Caco-2 (cell line): Measurements from ENCODE around the gene PHACTR1. TPM values are rescaled to one million over a fixed set of nuclear protein-coding genes. Genes with fewer than 3 reads are reported as not detected.

Experiments used
- BruUV-seq: library from RNA; stranded (reverse); fragments of 400-500 nt; replicated peaks from 2 replicates; lab custom pipeline; 2021; lab: Mats Ljungman, UMichigan
- CTCF ChIA-PET: fragments of 300-600 bp; sonication (Branson Sonifier 250); formaldehyde crosslinking; loops from one replicate; lab custom pipeline; 2022; ENCODE audit warnings: antibody characterized with exemption; lab: Charles Lee
- POLR2A ChIA-PET: fragments of 300-600 bp; sonication (Branson Sonifier 250); formaldehyde crosslinking; loops from one replicate; lab custom pipeline; 2022; ENCODE audit warnings: antibody characterized with exemption; lab: Charles Lee
- DNase-seq, 2 experiments: peaks; one replicate each; pipeline versions ENCODE4 v3.0.0 to v3.0.0-alpha.2; 2020 to 2022
- H3K27me3 ChIP-seq: replicated peaks from 2 replicates; pipeline ENCODE4 v1.6.0; 2011; ENCODE audit warnings: low read length; ENCODE audit not compliant: control insufficient read depth, insufficient read depth
- H3K36me3 ChIP-seq: 2 replicates; pipeline ENCODE4 v1.5.1; 2011; ENCODE audit warnings: low read length; ENCODE audit not compliant: control insufficient read depth, insufficient read depth
- H3K4me1 ChIP-seq: fragments of 250-450 bp; sonication (Bioruptor Pico); 2 replicates; pipeline ENCODE4 v1.5.1; 2020; ENCODE audit warnings: mild to moderate bottlenecking
- H3K4me3 ChIP-seq: 2 replicates; pipeline ENCODE4 v1.5.1; 2011; ENCODE audit warnings: low read depth, mild to moderate bottlenecking, control low read depth, low read length
- H3K9me3 ChIP-seq: fragments of 250-450 bp; sonication (Bioruptor Pico); 2 replicates; pipeline ENCODE4 v1.5.1; 2020; ENCODE audit warnings: mild to moderate bottlenecking, moderate library complexity
- H3K27ac Mint-ChIP-seq: one replicate; pipeline ENCODE4 v1.8.0; 2022; ENCODE audit warnings: mixed read lengths; ENCODE audit not compliant: unreplicated experiment
- H3K27me3 Mint-ChIP-seq: one replicate; pipeline ENCODE4 v1.8.0; 2022; ENCODE audit warnings: mixed read lengths; ENCODE audit not compliant: insufficient read depth, unreplicated experiment
- H3K36me3 Mint-ChIP-seq: one replicate; pipeline ENCODE4 v1.8.0; 2022; ENCODE audit warnings: mild to moderate bottlenecking, mixed read lengths; ENCODE audit not compliant: insufficient read depth, unreplicated experiment
- H3K4me1 Mint-ChIP-seq: one replicate; pipeline ENCODE4 v1.8.0; 2022; ENCODE audit warnings: low read depth, mixed read lengths; ENCODE audit not compliant: unreplicated experiment
- H3K4me3 Mint-ChIP-seq: one replicate; pipeline ENCODE4 v1.8.0; 2022; ENCODE audit warnings: mild to moderate bottlenecking, moderate library complexity, mixed read lengths; ENCODE audit not compliant: unreplicated experiment
- H3K9me3 Mint-ChIP-seq: one replicate; pipeline ENCODE4 v1.8.0; 2022; ENCODE audit warnings: mixed read lengths; ENCODE audit not compliant: unreplicated experiment
- intact Hi-C: fragments of 100-400 bp; cut with micrococcal nuclease; formaldehyde crosslinking; loops from one replicate; pipeline ENCODE4 v1.10.0; 2022; ENCODE audit not compliant: unreplicated experiment
- total RNA-seq: library from RNA; stranded (reverse); gene quantifications from 2 replicates; pipeline ENCODE4 v1.2.3, GENCODE V29; 2022
- TF ChIP-seq, protein P1 (sequence below), 2 experiments: fragments of 200-600 bp in 1 of 2; IDR thresholded peaks; 1 replicate in 1 of 2; 2 replicates in 1 of 2; pipeline versions ENCODE4 v1.5.1 to v1.8.0; 2011 to 2022; ENCODE audit warnings: antibody characterized with exemption in 1 of 2, control low read depth in 1 of 2, inconsistent platforms in 1 of 2, low read depth in 1 of 2, low read length in 1 of 2, mild to moderate bottlenecking in 1 of 2, moderate library complexity in 1 of 2; ENCODE audit not compliant: insufficient read depth in 1 of 2, severe bottlenecking in 1 of 2, unreplicated experiment in 1 of 2

The PHACTR1 gene
- total RNA-seq, 1 experiment from 2014 or later: 0.41 TPM

DNA sequence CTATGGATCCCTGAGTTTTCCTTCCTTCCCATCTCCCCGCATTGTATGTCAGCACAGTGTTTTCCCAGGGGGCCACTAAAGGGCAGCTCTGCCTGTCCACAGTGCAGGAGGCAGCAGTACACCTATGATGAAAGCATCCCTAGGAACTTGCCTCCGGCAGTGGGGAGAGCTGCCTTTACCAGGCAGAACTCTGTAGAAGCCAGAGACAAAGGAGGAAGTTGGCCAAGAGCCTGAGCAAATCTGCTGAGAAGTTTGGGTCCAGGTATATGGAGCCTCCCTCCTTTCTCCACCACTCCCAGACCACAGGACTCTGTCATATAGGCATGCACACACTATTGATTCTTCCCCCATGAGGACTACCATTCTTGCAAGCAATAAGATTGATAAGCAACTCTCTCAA, 329.1 kb downstream of the PHACTR1 start:
- H3K9me3 Mint-ChIP-seq: no peaks in the 10 kb centered on the region
- Histone ChIP-seq H3K27me3 (no peaks in the 10 kb centered on the region), H3K4me1 (no peaks in the 10 kb centered on the region), H3K4me3 (no peak overlapping the region), H3K36me3 (no peaks in the 10 kb centered on the region), H3K9me3 (no peaks in the 10 kb centered on the region)
- no peak overlapping the region for H3K27ac Mint-ChIP-seq
- DNase-seq: no peak
- POLR2A ChIA-PET: no interaction called here
- CTCF ChIA-PET: no interaction called here
- TF ChIP-seq, protein P1, sequence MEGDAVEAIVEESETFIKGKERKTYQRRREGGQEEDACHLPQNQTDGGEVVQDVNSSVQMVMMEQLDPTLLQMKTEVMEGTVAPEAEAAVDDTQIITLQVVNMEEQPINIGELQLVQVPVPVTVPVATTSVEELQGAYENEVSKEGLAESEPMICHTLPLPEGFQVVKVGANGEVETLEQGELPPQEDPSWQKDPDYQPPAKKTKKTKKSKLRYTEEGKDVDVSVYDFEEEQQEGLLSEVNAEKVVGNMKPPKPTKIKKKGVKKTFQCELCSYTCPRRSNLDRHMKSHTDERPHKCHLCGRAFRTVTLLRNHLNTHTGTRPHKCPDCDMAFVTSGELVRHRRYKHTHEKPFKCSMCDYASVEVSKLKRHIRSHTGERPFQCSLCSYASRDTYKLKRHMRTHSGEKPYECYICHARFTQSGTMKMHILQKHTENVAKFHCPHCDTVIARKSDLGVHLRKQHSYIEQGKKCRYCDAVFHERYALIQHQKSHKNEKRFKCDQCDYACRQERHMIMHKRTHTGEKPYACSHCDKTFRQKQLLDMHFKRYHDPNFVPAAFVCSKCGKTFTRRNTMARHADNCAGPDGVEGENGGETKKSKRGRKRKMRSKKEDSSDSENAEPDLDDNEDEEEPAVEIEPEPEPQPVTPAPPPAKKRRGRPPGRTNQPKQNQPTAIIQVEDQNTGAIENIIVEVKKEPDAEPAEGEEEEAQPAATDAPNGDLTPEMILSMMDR (IDR thresholded peaks at IDR 0.05; ENCODE audit: insufficient read depth in 1 of 2, low read depth in 1 of 2, low read length in 1 of 2, severe bottlenecking in 1 of 2, unreplicated experiment in 1 of 2): no peak
- H3K27me3 Mint-ChIP-seq: peaks cover 9% of the 10 kb centered on the region
- BruUV-seq: no TSS peak
- H3K36me3 Mint-ChIP-seq: no peaks in the 10 kb centered on the region
- H3K4me3 Mint-ChIP-seq: no peak overlapping the region
- intact Hi-C loops: no loop called here
- no peaks in the 10 kb centered on the region for H3K4me1 Mint-ChIP-seq

DNA sequence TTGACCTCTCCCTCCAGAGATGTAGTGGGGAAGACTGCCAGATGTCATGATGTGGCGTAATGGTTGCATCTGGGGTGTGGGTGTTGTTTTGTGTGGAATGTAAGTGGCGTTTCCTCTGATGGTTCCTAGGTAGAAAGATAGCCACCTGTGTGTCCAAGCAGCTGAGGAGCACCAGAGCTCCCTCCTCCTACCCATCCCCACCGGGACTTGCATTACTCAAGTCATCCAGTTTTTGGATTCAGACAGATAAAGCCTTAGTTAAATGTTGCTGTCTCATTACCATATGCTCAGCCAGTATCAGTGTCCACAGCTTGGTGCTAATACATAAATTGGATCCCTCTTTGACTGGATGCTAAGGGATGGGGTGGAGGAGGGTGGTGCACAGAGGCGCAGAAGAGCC, 329.5 kb downstream of the PHACTR1 start:
- BruUV-seq: no TSS peak
- no peaks in the 10 kb centered on the region for H3K36me3 ChIP-seq
- Mint-ChIP-seq H3K36me3 (no peaks in the 10 kb centered on the region), H3K9me3 (no peaks in the 10 kb centered on the region), H3K4me3 (no peak overlapping the region), H3K4me1 (no peaks in the 10 kb centered on the region), H3K27ac (no peak overlapping the region), H3K27me3 (peaks cover 12% of the 10 kb centered on the region)
- H3K27me3 ChIP-seq: no peaks in the 10 kb centered on the region
- intact Hi-C loops: no loop called here
- TF ChIP-seq, protein P1 (IDR thresholded peaks at IDR 0.05; ENCODE audit: insufficient read depth in 1 of 2, low read depth in 1 of 2, low read length in 1 of 2, severe bottlenecking in 1 of 2, unreplicated experiment in 1 of 2): no peak
- CTCF ChIA-PET: no interaction called here
- POLR2A ChIA-PET: no interaction called here
- H3K4me3 ChIP-seq: no peak overlapping the region
- no peaks in the 10 kb centered on the region for H3K4me1 ChIP-seq
- H3K9me3 ChIP-seq: no peaks in the 10 kb centered on the region
- no peak for DNase-seq

DNA sequence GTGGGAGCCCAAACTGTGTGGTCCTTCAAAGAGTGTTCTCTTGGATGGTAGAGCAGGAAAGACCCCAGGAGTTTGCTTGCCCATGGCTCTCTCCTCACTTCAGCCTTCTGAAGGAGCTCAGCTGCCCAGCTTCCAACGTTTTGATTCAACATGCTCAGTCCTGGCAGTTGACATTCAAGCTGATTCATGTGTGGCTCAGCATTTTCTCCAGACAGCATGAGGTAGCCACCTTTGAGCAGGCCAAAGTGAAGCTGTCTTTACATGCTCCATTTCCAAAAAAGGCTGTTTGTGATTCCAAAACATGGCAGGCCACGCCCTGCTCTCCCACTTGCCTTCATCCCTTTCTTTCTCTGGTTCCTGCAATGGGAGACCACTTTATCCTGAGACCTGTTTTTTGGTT, 331.5 kb downstream of the PHACTR1 start:
- no TSS peak for BruUV-seq
- no peaks in the 10 kb centered on the region for H3K9me3 ChIP-seq
- H3K4me1 ChIP-seq: no peaks in the 10 kb centered on the region
- no peak overlapping the region for H3K27ac Mint-ChIP-seq
- H3K4me3 ChIP-seq: no peak overlapping the region
- no peaks in the 10 kb centered on the region for H3K4me1 Mint-ChIP-seq
- TF ChIP-seq, protein P1 (IDR thresholded peaks at IDR 0.05; ENCODE audit: insufficient read depth in 1 of 2, low read depth in 1 of 2, low read length in 1 of 2, severe bottlenecking in 1 of 2, unreplicated experiment in 1 of 2): no peak
- H3K36me3 Mint-ChIP-seq: no peaks in the 10 kb centered on the region
- H3K27me3 Mint-ChIP-seq: peaks cover 16% of the 10 kb centered on the region
- CTCF ChIA-PET: interaction anchor here (0.6 kb wide), 1 partner anchor 10 kb away, joined by 4 read pairs; no protein-coding TSS in a partner anchor
- no peak overlapping the region for H3K4me3 Mint-ChIP-seq
- H3K9me3 Mint-ChIP-seq: no peaks in the 10 kb centered on the region
- no peaks in the 10 kb centered on the region for H3K36me3 ChIP-seq
- no peaks in the 10 kb centered on the region for H3K27me3 ChIP-seq
- DNase-seq: no peak
- POLR2A ChIA-PET: no interaction called here
- intact Hi-C loops: no loop called here
